ENCODE measurements around the gene ADIG. TPM values are rescaled to one million over a fixed set of nuclear protein-coding genes. Genes with fewer than 3 reads are reported as not detected.
"Not testable (repeated sequence)": the region's sequence is repeated elsewhere in the genome, so short reads cannot be mapped to it uniquely, and the experiment has no call there.

ADIG gene
- total and polyA plus RNA-seq, 5 donors from 2014 or later = not detected

- Mint-ChIP-seq H3K4me1 (peaks cover 0 to 1% (median 0%) of the 10 kb centered on the region in 4 donors), H3K4me3 (no peak overlapping the region), H3K36me3 (no peaks in the 10 kb centered on the region), H3K9me3 (peaks cover 0 to 1% (median 0%) of the 10 kb centered on the region in 7 donors), H3K27me3 (no peaks in the 10 kb centered on the region), H3K27ac (no peak overlapping the region)
- Histone ChIP-seq H3K4me1 (ENCODE audit: control insufficient read depth, insufficient read depth, low read length, poor library complexity, severe bottlenecking) (no peaks in the 10 kb centered on the region), H3K27me3 (ENCODE audit: control insufficient read depth, insufficient read depth, low read length) (no peaks in the 10 kb centered on the region), H3K9me3 (ENCODE audit: control insufficient read depth in 2 of 2, low read length in 2 of 2) (no peaks in the 10 kb centered on the region), H3K4me3 (ENCODE audit: low read depth, low read length) (no peak overlapping the region), H3K27ac (ENCODE audit: insufficient read depth, low read length, poor library complexity, severe bottlenecking) (no peak overlapping the region), H3K36me3 (ENCODE audit: control insufficient read depth, insufficient read depth, low read length) (no peaks in the 10 kb centered on the region)
- ATAC-seq (ENCODE audit: low read depth in 2 of 2) (no peak), DNase-seq (no peak)
Measured at GRCh38 chr20:38588303-38588702, 7.3 kb downstream of the ADIG start.

GRCh38 chr20:38589351-38589750 lies 8.4 kb downstream of the ADIG start:
- Histone ChIP-seq H3K27ac (ENCODE audit: insufficient read depth, low read length, poor library complexity, severe bottlenecking) (no peak overlapping the region), H3K9me3 (ENCODE audit: control insufficient read depth in 2 of 2, low read length in 2 of 2) (no peaks in the 10 kb centered on the region), H3K4me3 (ENCODE audit: low read depth, low read length) (no peak overlapping the region), H3K36me3 (ENCODE audit: control insufficient read depth, insufficient read depth, low read length) (no peaks in the 10 kb centered on the region), H3K4me1 (ENCODE audit: control insufficient read depth, insufficient read depth, low read length, poor library complexity, severe bottlenecking) (no peaks in the 10 kb centered on the region), H3K27me3 (ENCODE audit: control insufficient read depth, insufficient read depth, low read length) (no peaks in the 10 kb centered on the region)
- Mint-ChIP-seq H3K36me3 (no peaks in the 10 kb centered on the region), H3K27me3 (no peaks in the 10 kb centered on the region), H3K27ac (no peak overlapping the region), H3K4me1 (peaks cover 0 to 1% (median 0%) of the 10 kb centered on the region in 4 donors), H3K4me3 (no peak overlapping the region), H3K9me3 (peaks cover 0 to 1% (median 0%) of the 10 kb centered on the region in 7 donors)
- ATAC-seq (ENCODE audit: low read depth in 2 of 2) (no peak), DNase-seq (no peak)

GRCh38 chr20:38589967-38590675 lies 9.1 kb downstream of the ADIG start:
- no peak overlapping the region for H3K27ac ChIP-seq (ENCODE audit: insufficient read depth, low read length, poor library complexity, severe bottlenecking)
- no peaks in the 10 kb centered on the region for H3K36me3 ChIP-seq (ENCODE audit: control insufficient read depth, insufficient read depth, low read length)
- ATAC-seq (ENCODE audit: low read depth in 2 of 2) = no peak
- H3K9me3 ChIP-seq (ENCODE audit: control insufficient read depth in 2 of 2, low read length in 2 of 2) = no peaks in the 10 kb centered on the region
- H3K9me3 Mint-ChIP-seq = peaks cover 0 to 1% (median 0%) of the 10 kb centered on the region in 7 donors
- H3K36me3 Mint-ChIP-seq = no peaks in the 10 kb centered on the region
- H3K4me1 Mint-ChIP-seq = peaks cover 0 to 1% (median 0%) of the 10 kb centered on the region in 4 donors
- no peak overlapping the region for H3K4me3 Mint-ChIP-seq
- no peaks in the 10 kb centered on the region for H3K27me3 ChIP-seq (ENCODE audit: control insufficient read depth, insufficient read depth, low read length)
- no peaks in the 10 kb centered on the region for H3K4me1 ChIP-seq (ENCODE audit: control insufficient read depth, insufficient read depth, low read length, poor library complexity, severe bottlenecking)
- H3K27ac Mint-ChIP-seq = no peak overlapping the region
- H3K27me3 Mint-ChIP-seq = no peaks in the 10 kb centered on the region
- no peak overlapping the region for H3K4me3 ChIP-seq (ENCODE audit: low read depth, low read length)
- no peak for DNase-seq

GRCh38 chr20:38590676-38591473 lies 9.9 kb downstream of the ADIG start:
- Mint-ChIP-seq H3K9me3 (no peaks in the 10 kb centered on the region), H3K27ac (no peak overlapping the region), H3K4me1 (peaks cover 0 to 1% (median 0%) of the 10 kb centered on the region in 4 donors), H3K36me3 (no peaks in the 10 kb centered on the region), H3K4me3 (no peak overlapping the region), H3K27me3 (no peaks in the 10 kb centered on the region)
- no peak overlapping the region for H3K27ac ChIP-seq (ENCODE audit: insufficient read depth, low read length, poor library complexity, severe bottlenecking)
- H3K9me3 ChIP-seq (ENCODE audit: control insufficient read depth in 2 of 2, low read length in 2 of 2) = no peaks in the 10 kb centered on the region
- DNase-seq = no peak
- H3K4me3 ChIP-seq (ENCODE audit: low read depth, low read length) = no peak overlapping the region
- H3K4me1 ChIP-seq (ENCODE audit: control insufficient read depth, insufficient read depth, low read length, poor library complexity, severe bottlenecking) = no peaks in the 10 kb centered on the region
- no peaks in the 10 kb centered on the region for H3K36me3 ChIP-seq (ENCODE audit: control insufficient read depth, insufficient read depth, low read length)
- ATAC-seq (ENCODE audit: low read depth in 2 of 2) = no peak
- no peaks in the 10 kb centered on the region for H3K27me3 ChIP-seq (ENCODE audit: control insufficient read depth, insufficient read depth, low read length)

- peaks cover 6% of the 10 kb centered on the region for H3K27me3 Mint-ChIP-seq
- H3K4me1 ChIP-seq (ENCODE audit: control insufficient read depth, insufficient read depth, low read length, poor library complexity, severe bottlenecking) = no peaks in the 10 kb centered on the region
- H3K4me3 ChIP-seq (ENCODE audit: low read depth, low read length) = no peak overlapping the region
- ATAC-seq (ENCODE audit: low read depth in 2 of 2) (no peak), DNase-seq (no peak)
- no peak overlapping the region for H3K27ac ChIP-seq (ENCODE audit: insufficient read depth, low read length, poor library complexity, severe bottlenecking)
- no peaks in the 10 kb centered on the region for H3K27me3 ChIP-seq (ENCODE audit: control insufficient read depth, insufficient read depth, low read length)
- H3K4me3 Mint-ChIP-seq = no peak overlapping the region
- H3K27ac Mint-ChIP-seq = no peak overlapping the region
- H3K9me3 ChIP-seq (ENCODE audit: control insufficient read depth in 2 of 2, low read length in 2 of 2) = no peaks in the 10 kb centered on the region
- no peaks in the 10 kb centered on the region for H3K9me3 Mint-ChIP-seq
- H3K4me1 Mint-ChIP-seq = no peaks in the 10 kb centered on the region
- no peaks in the 10 kb centered on the region for H3K36me3 Mint-ChIP-seq
- no peaks in the 10 kb centered on the region for H3K36me3 ChIP-seq (ENCODE audit: control insufficient read depth, insufficient read depth, low read length)
Measured at GRCh38 chr20:38591474-38592410, 10.7 kb downstream of the ADIG start.

GRCh38 chr20:38592411-38592790 lies 11.4 kb downstream of the ADIG start:
- H3K9me3 ChIP-seq (ENCODE audit: control insufficient read depth in 2 of 2, low read length in 2 of 2); H3K27me3 ChIP-seq (ENCODE audit: control insufficient read depth, insufficient read depth, low read length); H3K4me1 Mint-ChIP-seq; H3K27ac Mint-ChIP-seq; ATAC-seq (ENCODE audit: low read depth in 2 of 2); H3K4me3 ChIP-seq (ENCODE audit: low read depth, low read length); H3K9me3 Mint-ChIP-seq; H3K36me3 Mint-ChIP-seq; H3K4me1 ChIP-seq (ENCODE audit: control insufficient read depth, insufficient read depth, low read length, poor library complexity, severe bottlenecking); H3K4me3 Mint-ChIP-seq; H3K27ac ChIP-seq (ENCODE audit: insufficient read depth, low read length, poor library complexity, severe bottlenecking); H3K36me3 ChIP-seq (ENCODE audit: control insufficient read depth, insufficient read depth, low read length); DNase-seq: not testable (repeated sequence)
- H3K27me3 Mint-ChIP-seq = peaks cover 10% of the 10 kb centered on the region

GRCh38 chr20:38594281-38594680 lies 13.3 kb downstream of the ADIG start:
- H3K27me3 ChIP-seq (ENCODE audit: control insufficient read depth, insufficient read depth, low read length); H3K27ac ChIP-seq (ENCODE audit: insufficient read depth, low read length, poor library complexity, severe bottlenecking); H3K4me1 ChIP-seq (ENCODE audit: control insufficient read depth, insufficient read depth, low read length, poor library complexity, severe bottlenecking); ATAC-seq (ENCODE audit: low read depth in 2 of 2); H3K4me3 Mint-ChIP-seq; H3K4me1 Mint-ChIP-seq; DNase-seq; H3K36me3 ChIP-seq (ENCODE audit: control insufficient read depth, insufficient read depth, low read length); H3K4me3 ChIP-seq (ENCODE audit: low read depth, low read length); H3K9me3 ChIP-seq (ENCODE audit: control insufficient read depth in 2 of 2, low read length in 2 of 2); H3K9me3 Mint-ChIP-seq; H3K36me3 Mint-ChIP-seq; H3K27ac Mint-ChIP-seq: not testable (repeated sequence)
- peaks cover 22% of the 10 kb centered on the region for H3K27me3 Mint-ChIP-seq

Measured in CD4-positive, CD25-positive, alpha-beta regulatory T cell (primary cell).